KMS-11 (cell line): ENCODE measurements around the gene STOML2.

ENCODE experiments used
- H2AFZ ChIP-seq: fragments of 200-600 bp; sonication (generic); 2 replicates; pipeline ENCODE4 v1.6.1; 2016; ENCODE audit warnings: antibody characterized with exemption, mixed run types, low read depth
- H3K27ac ChIP-seq: fragments of 200-600 bp; sonication (generic); 2 replicates; pipeline ENCODE4 v1.6.1; 2016; ENCODE audit warnings: mild to moderate bottlenecking, mixed run types
- H3K27me3 ChIP-seq: fragments of 200-600 bp; sonication (generic); 2 replicates; pipeline ENCODE4 v1.6.1; 2017; ENCODE audit warnings: mild to moderate bottlenecking, low read depth, mixed run types, moderate library complexity; ENCODE audit not compliant: insufficient read depth
- H3K36me3 ChIP-seq: fragments of 200-600 bp; sonication (generic); 2 replicates; pipeline ENCODE4 v1.6.1; 2017; ENCODE audit warnings: mild to moderate bottlenecking, mixed run types; ENCODE audit not compliant: insufficient read depth
- H3K4me1 ChIP-seq: fragments of 200-600 bp; sonication (generic); 2 replicates; pipeline ENCODE4 v1.6.1; 2016; ENCODE audit warnings: mild to moderate bottlenecking, low read depth, mixed run types; ENCODE audit not compliant: poor library complexity, severe bottlenecking
- H3K4me2 ChIP-seq: fragments of 200-600 bp; sonication (generic); 2 replicates; pipeline ENCODE4 v1.7.0; 2016; ENCODE audit warnings: mild to moderate bottlenecking, mixed run types
- H3K4me3 ChIP-seq: fragments of 200-600 bp; sonication (generic); IDR thresholded peaks from 2 replicates; pipeline ENCODE4 v1.6.1; 2017; ENCODE audit warnings: low read depth, low read length, mixed read lengths; ENCODE audit not compliant: insufficient read depth
- H3K79me2 ChIP-seq: fragments of 200-600 bp; sonication (generic); 2 replicates; pipeline ENCODE4 v1.6.1; 2016; ENCODE audit warnings: low read depth, mixed run types; ENCODE audit not compliant: insufficient read depth
- H3K9ac ChIP-seq: fragments of 200-600 bp; sonication (generic); 2 replicates; pipeline ENCODE4 v1.6.1; 2016; ENCODE audit warnings: mild to moderate bottlenecking, mixed run types
- H4K20me1 ChIP-seq: fragments of 200-600 bp; sonication (generic); 2 replicates; pipeline ENCODE4 v1.6.1; 2016; ENCODE audit warnings: mild to moderate bottlenecking, mixed run types; ENCODE audit not compliant: insufficient read depth
- CTCF ChIP-seq: fragments of 200-600 bp; sonication (generic); conservative IDR thresholded peaks from 2 replicates; pipeline ENCODE4 v1.6.1; 2017; ENCODE audit warnings: low read depth, mild to moderate bottlenecking, antibody characterized with exemption, low read length, moderate library complexity, mixed read lengths

STOML2 gene

GRCh38 chr9:35116539-35116897 is 13.6 kb upstream of the STOML2 start:
- TF ChIP-seq CTCF, result no peak
- peak overlapping the region; percentile 96 for H3K4me2 ChIP-seq
- no peaks in the 10 kb centered on the region for H3K36me3 ChIP-seq
- H3K4me3 ChIP-seq, result no peak overlapping the region
- no peaks in the 10 kb centered on the region for H3K79me2 ChIP-seq
- no peaks in the 10 kb centered on the region for H3K27me3 ChIP-seq
- peak overlapping the region; percentile 94 for H2AFZ ChIP-seq
- H3K4me1 ChIP-seq, result peaks cover 40% of the 10 kb centered on the region
- peak overlapping the region; percentile 53; the same call in 1 of the 2 replicates for H3K27ac ChIP-seq
- peak overlapping the region; percentile 21; the same call in 1 of the 2 replicates for H3K9ac ChIP-seq
- no peaks in the 10 kb centered on the region for H4K20me1 ChIP-seq

GRCh38 chr9:35115680-35116538 is 13.0 kb upstream of the STOML2 start, which contains the start of gene ATOSB:
ATOSB (minus strand) TSS chr9:35115862; CDS start chr9:35108274, 7,588 bp downstream.
- no peak for TF ChIP-seq CTCF
- H4K20me1 ChIP-seq, result no peaks in the 10 kb centered on the region
- H3K4me2 ChIP-seq, result peak within 1 kb of the TSS; percentile 96
- no peak within 1 kb of the TSS for H3K4me3 ChIP-seq
- no peaks in the 10 kb centered on the region for H3K36me3 ChIP-seq
- no peaks in the 10 kb centered on the region for H3K79me2 ChIP-seq
- H3K27ac ChIP-seq, result peak within 1 kb of the TSS; percentile 53
- peaks cover 40% of the 10 kb centered on the region for H3K4me1 ChIP-seq
- peak within 1 kb of the TSS; percentile 94 for H2AFZ ChIP-seq
- H3K9ac ChIP-seq, result peak within 1 kb of the TSS; percentile 40; the same call in 1 of the 2 replicates
- no peaks in the 10 kb centered on the region for H3K27me3 ChIP-seq

- H3K9ac ChIP-seq, result peak overlapping the region; percentile 40; the same call in 1 of the 2 replicates
Observed at GRCh38 chr9:35114840-35115628, 12.1 kb upstream of the STOML2 start.

More at GRCh38 chr9:35114840-35115628, 12.1 kb upstream of the STOML2 start:
- no peak overlapping the region for H3K4me3 ChIP-seq
- H2AFZ ChIP-seq, result peak overlapping the region; percentile 94
- peak overlapping the region; percentile 44 for H3K27ac ChIP-seq
- no peaks in the 10 kb centered on the region for H4K20me1 ChIP-seq
- no peak for TF ChIP-seq CTCF
- peak overlapping the region; percentile 96 for H3K4me2 ChIP-seq
- no peaks in the 10 kb centered on the region for H3K36me3 ChIP-seq
- peaks cover 45% of the 10 kb centered on the region for H3K4me1 ChIP-seq
- no peaks in the 10 kb centered on the region for H3K79me2 ChIP-seq
- H3K27me3 ChIP-seq, result no peaks in the 10 kb centered on the region
